GM18526 (cell line): Measurements from ENCODE around the gene DR1.

Experiments used
- POLR2A ChIP-seq: IDR thresholded peaks from 3 replicates; pipeline ENCODE4 v1.6.1; 2011; ENCODE audit not compliant: insufficient read length; ENCODE audit errors: extremely low read depth

Gene DR1

GRCh38 chr1:93345633-93346420, at the start of gene DR1:
TSS of gene DR1 (plus strand) at chr1:93345907. CDS start at chr1:93346646, 739 bp downstream.
- TF ChIP-seq POLR2A = peak; percentile 92

DNA sequence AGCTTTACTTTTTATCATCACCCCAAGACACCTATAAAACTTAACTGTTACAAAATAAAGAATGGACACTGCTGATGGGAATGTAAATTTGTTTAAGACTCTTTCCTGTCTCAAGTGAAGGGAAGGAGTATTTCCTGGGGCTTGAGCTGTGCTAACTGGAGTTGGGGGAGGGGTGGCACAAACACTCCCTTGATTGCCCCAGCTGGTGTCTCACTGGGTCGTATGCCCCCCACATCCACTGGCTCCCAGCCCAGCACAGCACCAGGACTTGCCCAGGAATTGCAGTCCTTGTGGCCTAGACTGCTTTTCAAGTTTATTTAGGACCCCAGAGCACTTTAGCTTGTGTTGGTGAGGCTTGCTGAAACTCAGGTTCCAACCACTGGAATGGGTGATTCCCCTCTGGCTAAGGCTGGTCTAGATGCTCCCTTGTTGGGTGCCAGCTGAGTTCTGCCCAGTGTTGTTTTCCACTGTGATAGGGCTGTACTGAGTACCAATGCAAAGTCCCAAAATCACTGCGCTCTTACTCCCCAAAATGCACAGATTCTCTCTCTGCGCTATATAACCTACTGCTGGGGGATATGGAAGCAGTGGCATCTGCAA, 49.1 kb upstream of the DR1 start:
- no peak for TF ChIP-seq POLR2A

- TF ChIP-seq POLR2A = no peak
Measured at GRCh38 chr1:93301131-93301530, 44.6 kb upstream of the DR1 start.

GRCh38 chr1:93302078-93302477, 43.6 kb upstream of the DR1 start:
- TF ChIP-seq POLR2A = no peak

DNA sequence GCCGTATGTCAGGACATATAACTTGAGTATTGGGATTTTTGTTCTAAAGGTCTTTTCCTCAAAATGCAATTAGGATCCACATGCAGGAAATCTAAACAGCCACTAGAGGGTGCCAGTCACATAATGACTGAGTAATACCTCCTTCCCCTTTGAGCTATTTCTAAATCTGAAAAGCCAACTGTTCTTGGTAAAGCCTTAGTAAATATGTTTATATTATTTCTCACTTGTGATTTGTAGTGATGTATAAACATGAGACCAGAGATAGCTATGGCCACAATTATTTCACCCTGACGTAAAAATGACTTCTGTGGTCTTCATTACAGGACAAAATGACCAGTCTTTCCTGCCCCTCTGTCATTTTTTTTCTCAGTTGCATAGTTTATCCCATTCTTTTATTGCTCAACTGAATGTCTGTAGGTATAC, 41.0 kb upstream of the DR1 start:
- no peak for TF ChIP-seq POLR2A

DNA sequence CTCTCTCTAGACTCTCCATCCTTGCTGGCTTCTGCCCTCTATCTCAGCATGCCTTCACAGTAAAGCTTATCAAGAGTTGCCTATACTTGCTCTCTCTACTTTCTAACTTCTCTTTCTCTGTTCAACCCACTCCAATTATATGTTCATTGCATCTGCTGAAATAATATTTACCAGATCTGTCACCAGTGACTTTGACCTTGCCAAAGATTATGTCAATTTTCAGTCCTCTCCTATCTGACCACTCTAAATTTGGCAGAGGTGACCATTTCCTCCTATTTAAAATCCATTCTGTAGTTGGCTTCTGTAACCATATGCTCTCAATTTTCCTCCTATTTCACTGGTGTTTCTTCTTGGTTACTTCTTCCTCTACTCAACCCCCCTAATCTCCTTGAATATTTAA, 38.8 kb upstream of the DR1 start:
- TF ChIP-seq POLR2A = no peak

DNA sequence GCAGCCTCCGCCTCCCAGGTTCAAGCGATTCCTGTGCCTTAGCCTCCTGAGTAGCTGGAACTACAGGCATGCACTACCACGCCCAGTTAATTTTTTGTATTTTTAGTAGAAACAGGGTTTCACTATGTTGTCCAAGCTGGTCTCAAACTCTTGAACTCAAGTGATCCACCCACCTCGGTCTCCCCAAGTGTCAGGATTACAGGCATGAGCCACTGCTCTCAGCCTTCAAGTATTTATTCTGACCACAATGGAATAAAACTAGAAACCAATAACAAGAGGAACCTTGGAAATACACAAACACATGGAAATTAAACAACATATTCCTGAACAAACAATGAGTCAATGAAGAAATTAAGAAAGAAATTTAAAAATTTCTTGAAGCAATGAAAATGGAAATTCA, 32.7 kb upstream of the DR1 start:
- TF ChIP-seq POLR2A = no peak

DNA sequence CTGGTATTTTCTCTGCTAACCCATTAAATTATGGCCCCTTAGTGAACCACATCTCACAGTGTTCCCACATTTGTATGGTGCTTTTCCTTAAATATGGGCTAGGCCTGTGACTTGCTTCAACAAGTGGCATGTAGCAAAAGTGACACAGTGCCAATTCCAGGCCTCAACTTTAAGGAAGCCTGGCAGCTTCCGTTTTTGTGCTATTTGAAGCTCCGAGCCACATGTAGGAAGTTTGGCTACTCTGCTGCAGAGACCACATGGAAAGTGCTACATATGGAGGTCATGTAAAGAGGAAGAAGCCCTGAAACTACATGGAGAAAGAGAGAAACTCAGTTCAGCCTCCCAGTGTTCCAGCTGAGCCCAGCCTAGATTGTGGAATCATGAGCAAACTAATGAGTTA, 28.5 kb upstream of the DR1 start:
- TF ChIP-seq POLR2A = no peak

GRCh38 chr1:93317943-93318342, 27.8 kb upstream of the DR1 start:
- TF ChIP-seq POLR2A = no peak

DNA sequence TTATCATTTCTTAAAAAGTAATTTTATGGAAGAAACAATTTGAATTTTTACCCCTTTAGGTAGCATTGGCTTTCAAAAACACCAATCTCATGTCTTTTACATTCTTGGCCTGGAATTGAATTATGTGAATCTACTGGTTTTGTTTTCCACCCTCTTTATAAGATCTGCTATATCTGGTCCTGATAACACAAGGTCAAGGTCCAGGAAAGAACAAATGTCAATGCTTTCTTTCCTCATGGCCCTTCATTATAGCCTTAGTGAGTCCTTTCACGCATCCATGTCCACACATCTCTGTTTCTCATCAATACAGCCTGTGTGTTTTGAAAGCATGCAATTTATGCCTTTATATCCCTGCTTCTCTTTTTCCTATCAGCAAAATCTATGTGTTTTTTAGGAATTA, 24.0 kb upstream of the DR1 start:
- no peak for TF ChIP-seq POLR2A

GRCh38 chr1:93322349-93322748, 23.4 kb upstream of the DR1 start:
- TF ChIP-seq POLR2A = no peak

GRCh38 chr1:93323185-93323820, 22.4 kb upstream of the DR1 start:
- no peak for TF ChIP-seq POLR2A

- no peak for TF ChIP-seq POLR2A
Measured at GRCh38 chr1:93324486-93325464, 20.9 kb upstream of the DR1 start.

DNA sequence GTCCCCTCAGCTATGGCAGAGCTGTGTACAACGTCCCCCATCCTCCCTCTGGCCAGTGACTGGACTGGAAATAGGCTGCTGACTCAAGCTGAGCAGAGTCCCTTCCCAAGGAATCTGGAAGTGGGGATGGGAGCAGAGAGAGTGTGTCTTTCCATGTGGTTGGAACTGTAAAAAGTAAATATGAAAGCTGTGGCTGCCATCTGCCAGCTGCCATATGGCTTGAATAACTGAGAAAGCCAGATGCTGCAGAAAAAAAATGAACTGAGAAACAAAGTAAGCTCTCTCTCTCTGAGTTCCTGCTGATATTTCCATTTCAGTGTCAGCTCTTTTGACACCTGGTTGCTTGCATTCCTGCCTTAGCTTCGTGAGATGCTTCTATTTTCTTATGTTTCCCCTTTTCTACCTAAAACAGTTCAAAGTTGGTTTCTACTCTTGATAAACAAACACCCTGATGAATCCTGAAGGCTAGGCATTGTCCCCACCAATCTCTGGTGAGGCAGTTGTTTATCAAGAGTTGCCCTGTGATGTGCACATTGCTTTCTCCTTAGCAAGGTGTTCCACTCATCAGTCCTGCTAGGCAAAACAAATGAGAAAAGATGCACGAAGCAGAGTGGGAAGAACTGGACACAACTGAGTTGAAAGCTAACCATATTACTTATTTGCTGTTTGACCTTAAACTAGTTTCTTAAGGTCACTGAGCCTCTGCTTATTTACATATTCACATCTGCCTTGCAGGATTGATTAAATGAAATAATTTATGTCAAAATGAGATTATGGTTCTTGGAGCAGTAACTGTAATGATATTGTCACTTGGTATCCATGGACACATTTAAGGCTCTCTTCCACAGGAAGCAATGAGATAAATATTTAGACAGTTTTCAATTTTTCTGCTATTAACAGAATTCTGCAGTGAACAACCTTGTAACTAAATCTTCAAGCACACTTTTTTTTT, 16.6 kb upstream of the DR1 start:
- TF ChIP-seq POLR2A = no peak
